Fibroblast of skin of back (primary cell): ENCODE data around the gene GNG12.

Source experiments
- DNase-seq: peaks from one replicate; pipeline ENCODE4 v3.0.0-alpha.2; 2013

The GNG12 gene

DNA sequence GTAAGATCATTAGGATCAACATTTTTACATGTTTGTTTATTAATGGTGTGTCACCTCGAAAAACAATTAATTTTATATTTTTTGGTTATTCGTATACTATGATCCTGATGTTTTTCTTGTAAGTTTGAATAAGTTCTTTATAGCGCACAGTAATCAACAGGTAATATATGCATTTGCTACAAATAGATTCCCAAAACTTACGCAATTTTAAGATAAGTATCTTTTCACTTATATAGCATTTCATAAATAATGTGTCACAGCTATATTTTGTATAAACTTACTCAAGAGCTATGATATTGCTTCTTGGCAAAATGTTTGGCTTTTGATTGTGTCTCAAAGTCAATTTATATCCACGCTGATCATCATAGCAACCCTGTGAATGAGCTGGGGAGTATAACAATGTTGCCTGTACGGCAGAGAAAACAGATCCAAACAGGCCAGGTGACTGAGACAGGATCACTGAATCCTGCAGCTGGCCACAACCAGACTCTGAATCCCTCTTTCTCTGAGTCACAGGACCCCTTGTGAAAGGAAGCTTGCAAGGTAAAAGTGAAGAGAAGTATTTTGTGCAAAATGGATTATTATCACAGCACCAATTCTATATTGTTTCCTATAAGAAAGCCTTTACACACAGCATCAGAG lies 48.6 kb downstream of the GNG12 start:
- no peak for DNase-seq

DNA sequence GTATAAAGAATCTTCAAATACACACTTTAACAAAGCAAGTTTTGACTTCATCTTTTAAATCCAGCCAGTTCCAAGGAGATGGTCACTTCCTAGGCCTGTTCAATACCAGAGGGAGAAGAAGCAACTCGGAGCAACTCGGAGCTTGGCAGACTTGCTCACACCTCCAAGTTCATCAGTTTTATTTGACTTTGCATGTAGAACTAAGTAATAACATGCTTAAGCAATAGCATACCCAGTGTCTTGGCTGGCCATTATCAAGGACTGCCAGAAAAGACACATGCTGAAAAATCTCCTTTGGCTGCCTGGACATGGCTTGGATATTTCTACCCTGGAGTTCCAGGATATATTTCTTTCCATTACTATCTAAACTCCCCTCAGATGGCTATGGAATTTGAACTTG lies 52.6 kb downstream of the GNG12 start:
- DNase-seq = no peak

DNA sequence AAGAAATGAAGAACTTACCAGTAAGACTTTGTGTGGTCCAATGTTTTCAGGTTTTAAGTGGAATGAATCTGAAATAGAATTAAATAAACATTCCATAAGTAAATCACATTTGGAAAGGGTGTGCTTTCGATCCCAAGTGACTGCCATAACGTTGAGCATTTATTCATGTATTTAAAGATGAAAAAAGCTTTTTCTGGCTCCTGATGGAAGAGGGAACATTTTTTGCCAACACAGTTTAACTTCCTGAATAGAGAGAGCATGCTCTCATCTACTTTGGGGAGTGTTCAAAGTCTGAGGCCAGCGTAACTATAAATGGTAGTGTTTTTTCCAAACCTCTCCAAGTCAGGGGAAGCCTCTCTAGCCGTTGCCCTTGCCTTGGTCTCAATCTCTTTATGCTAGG lies 55.8 kb downstream of the GNG12 start:
- peak; percentile 43 for DNase-seq

DNA sequence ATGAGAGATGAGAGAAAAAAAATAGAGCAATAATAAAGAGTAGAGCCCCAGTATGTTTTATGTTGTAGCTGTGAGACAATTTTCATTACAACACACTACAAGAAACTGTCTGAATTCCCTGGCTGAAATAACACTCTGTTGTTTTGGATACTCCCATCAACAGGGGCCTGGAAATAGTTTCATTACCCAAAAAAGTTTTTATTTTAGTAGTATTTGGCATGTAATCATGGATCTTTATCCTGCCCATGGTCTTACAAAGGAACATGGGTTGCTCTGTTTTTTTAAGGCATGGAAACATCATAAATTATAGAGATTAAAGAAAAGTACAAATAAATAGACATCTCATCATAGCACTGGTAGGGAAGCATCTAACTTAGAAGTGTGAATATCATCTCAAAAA lies 56.3 kb downstream of the GNG12 start:
- no peak for DNase-seq

DNA sequence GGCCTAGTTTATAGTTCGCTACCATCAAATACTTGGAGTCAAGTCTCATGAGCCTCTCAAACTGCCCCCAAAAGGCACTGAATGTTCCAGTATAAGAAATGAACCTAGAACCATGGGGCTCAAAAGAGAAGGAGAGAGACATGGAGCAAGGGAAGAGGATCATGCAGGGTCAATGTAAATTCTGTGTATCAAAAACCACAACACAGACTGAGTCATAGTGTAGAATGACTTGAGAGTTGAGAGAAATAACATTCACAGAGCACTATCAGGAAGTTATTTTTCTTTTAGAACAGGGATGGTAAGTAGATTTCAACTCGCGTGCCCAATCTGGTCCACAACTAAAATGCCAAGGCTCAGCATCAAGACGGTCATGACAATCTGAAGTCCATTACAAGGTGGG lies 59.8 kb downstream of the GNG12 start:
- no peak for DNase-seq

DNA sequence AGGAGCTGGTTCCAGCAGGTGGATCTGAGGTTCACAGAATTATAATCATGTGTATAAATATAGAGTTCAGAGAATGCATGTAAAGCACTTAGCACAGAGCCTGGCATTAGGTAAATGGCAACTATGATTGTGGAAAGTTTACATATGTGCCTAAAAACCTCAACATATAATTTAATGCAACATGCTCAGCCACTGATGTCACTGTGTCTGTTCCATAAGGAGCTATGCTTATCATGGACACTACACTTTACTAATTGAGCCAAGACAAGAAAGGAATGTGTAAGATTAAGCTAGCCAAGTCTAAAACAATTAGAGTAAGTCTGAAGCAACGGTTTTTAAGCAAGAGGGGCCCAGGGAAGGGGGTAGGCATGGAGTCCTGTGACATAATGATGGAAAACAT lies 61.5 kb downstream of the GNG12 start:
- no peak for DNase-seq

DNA sequence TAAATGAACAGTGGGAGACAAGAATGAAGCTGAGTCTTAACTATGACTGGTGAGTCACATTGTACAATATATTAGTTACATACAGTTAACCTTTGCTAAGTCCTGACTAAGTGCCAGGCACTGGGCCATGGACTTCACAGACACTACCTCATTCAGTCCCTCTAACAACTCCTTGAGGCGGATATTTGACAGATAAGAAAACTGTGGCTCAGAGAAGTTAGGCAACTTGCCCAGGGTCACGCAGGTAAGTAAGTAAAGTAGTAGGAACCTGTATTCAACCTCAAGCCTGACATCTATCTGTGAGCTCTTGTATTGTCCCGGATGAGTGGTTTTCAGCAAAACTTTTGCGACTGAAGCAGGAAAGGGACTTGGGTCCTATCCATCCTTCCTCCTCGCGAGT lies 62.1 kb downstream of the GNG12 start:
- peak; percentile 71 for DNase-seq

DNA sequence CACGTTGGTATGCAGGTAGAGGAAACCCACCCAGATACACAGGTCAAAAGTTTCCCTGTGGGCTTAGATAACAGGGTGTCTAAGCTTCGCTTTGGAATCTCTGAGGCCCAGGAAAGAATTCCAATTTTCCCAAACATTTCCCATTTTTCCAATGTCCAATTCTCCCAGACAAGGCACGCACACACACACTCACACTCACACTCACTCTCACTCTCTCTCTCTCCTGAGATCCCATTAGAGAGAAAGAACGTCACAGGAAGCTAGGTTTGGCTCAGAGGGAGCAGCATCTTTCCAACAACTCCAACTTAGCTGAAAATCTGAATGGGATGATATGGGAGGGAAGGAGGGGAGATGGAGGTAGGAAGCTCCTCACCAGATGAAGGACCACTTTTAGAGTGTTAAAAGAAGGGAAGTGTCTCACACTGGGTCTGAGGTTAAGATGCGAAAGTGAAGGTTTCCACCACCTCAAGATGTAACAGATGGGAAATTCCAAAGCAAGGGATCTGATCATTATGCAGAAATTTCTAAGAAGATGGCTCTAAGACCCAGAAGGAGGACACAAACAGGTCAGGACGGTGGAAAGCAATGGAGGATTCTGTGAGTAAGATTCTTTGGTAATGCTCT lies 63.5 kb downstream of the GNG12 start:
- no peak for DNase-seq

DNA sequence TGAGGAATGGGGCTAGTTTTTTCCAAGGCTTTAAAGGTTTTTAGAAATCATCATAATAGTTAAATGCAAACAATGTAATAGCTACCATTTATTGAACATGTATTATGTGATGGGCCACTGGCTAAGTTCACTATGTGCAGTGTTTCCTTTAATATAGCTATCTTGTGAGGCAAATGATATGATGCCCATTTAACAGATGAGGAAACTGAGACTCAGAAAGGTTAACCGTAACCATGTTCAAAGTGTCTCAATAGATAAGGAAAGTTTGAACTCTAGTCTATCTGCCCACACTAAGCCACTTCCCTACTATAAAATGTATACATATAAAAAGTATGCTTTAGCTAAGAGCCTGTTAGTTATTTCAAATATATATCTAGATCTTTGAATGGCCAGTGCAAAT lies 64.8 kb downstream of the GNG12 start:
- DNase-seq = no peak

DNA sequence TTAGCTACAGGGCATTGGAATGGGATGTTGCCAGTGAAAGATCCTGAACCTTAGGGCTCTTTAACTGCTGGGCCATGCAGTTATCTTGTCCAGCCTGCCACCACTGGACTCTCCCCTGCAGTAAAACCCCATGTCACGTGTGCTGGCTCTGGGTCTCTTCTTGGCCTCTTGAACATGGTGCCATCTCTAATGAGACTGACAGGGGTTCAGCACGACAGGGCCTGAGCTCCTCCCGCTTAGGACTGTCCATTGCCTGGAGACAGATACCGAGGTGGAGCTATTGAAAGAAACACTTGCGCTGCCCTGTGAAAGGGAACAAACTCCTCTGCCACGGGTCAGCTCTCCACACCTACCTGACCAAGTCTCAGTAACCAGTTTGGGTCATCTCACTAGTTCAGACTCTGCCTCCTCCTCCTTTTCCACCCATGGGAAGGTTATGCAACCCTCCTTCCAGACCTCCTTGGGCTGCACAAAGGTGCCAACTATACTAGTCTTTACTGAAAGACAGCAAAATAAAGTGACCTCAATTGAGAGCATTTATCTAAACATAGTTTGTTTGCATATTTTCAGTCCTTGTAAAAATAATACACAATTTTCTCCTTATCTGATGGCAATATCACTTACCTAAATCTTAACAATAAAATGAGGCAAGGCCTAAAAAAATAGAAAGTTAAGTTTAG lies 66.0 kb downstream of the GNG12 start:
- DNase-seq = no peak

DNA sequence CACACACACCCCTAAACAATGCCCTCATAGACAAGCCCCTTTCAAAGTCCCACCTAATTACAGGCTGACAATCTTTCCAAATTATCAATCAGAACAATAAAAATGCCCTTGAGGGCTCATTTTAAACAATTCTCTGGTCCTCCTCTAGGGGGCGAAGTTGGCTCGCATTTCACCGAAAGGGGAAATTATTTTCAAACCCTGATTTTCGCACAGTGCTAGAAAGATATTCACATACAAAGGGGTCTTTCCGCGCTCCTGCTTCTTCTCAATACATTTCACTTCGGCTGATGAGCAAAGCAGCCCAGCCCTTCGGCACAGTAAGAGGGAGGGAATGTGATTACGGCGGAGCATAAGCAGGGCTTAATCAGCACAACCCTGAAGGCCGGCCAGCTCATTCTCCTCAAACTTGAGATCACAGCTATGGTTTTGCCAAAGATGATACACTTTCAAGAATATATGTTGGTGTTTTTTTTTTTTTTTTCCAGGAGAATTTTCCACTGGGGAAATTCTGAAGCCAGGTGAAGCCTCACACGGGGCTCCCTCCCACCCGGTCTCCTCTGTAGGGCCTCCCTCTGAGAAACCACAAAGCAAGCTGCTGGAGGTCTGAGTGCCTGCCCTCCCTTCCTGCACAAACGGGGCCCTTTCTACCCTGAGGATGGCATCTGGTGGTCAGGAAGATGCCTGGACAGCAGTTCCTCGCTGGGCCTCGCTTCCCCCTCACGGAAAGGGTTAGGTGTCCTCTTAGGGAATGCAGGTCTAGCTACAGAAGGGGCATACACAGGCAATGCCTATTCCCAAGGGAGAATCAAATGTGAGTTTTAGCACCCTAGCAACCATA lies 66.9 kb downstream of the GNG12 start:
- peak; percentile 91 for DNase-seq

DNA sequence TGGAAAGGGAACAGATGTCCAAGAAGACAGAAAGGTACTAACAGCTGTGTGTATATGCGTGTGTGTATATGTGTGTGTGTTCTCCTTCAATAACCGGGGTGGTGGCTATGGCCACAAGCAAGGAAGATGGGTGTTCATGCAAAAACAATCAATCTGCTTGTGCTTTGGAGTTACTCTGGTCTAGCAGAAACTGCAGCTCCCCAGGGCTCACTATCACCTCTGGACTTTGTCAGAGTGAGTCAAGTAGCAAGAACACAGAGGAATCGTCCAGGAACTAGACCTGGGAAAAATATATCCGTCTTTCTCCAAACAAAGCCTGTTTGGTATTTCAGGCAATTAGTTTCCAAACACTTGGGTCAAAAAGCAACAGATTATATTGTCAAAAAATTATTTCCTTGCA lies 68.6 kb downstream of the GNG12 start:
- no peak for DNase-seq

DNA sequence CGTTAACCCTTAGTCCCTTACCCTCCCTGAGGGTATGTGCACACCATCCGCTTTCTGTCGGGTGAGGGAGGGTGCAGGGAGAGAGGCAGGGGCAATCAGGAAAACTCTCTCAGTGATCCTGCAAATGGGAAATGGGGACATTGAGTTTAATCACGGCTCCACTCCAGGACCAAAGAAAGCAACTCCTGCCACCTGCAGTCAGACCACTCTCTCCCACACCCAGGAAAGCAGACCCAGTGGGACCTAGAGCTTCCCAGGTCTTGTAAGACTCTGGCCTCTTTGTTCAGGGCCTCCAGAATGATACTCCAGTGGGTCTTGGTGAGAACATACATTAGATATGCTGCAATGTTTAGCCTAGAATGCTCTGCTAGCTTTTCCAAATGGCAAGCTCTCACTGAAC lies 71.5 kb downstream of the GNG12 start:
- DNase-seq = no peak

DNA sequence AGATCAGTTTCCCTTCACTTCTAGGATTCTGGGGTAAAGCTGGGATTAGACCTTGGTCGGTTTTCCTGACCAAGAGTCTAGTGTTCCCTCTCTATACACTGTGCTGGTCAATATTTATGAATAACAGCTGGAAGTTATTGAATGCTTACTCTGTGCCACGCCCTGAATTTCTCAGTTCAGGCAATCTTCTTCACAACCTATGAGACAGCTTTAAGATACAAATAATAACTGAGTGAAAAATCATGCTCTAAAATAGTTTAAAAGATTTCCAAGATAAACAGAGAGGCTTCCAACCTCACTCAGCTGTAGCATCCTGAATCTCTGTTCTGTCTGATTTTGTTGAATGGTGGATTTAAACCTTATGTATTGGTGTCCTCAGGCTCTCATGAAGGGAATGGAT lies 72.2 kb downstream of the GNG12 start:
- DNase-seq = no peak

DNA sequence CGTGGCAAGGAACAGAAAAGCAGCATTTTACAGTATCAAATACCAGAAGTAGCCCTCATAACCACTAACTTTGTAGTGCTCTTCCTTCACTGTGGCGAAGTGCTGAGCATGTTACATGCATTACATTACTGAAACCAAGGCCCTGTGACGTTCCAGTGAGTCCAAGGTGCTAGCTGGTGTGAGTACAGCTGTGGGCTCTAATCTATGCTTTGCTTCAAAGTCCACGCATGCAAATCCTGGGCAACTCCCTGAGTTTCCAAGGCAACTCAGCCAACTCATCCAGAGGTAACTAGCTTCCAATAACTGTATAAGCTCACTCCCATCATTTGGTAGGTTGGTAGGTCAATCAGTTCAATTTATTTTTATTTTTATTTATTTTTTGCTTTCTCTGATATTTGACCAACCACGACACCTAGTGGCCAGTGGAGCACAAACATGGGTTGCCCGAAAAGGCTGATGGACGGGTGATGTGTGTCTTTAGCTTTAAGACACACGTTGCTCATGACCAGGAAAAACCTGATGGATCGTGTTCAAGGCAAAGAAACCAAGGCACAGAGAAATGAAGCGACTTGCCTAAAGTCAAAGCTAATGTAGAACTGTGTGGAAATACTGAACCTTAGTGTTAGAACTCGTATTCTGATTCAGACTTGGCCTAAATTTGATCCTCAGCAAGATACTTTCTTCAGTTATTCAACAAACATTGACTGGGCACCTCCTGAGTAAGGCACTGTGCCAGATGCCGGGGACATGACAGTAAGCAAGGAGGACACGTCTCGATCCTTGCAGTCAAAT lies 73.0 kb downstream of the GNG12 start:
- peak; percentile 73 for DNase-seq

DNA sequence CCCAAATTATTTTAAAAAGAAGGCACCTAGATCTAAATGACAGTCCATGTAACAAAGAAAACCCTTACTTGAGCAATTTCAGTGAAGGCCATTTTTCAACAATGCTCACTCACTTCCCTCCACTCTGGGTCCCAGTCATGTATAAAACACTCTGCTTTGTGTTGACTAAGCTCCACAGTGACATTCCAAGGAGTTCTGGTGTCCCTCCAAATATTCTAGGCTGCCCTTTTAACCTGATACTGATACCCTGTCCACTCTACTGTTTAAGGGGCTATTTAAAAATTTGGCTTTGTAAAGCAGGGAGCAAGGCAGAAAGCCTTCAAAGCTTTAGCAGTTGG lies 73.6 kb downstream of the GNG12 start:
- peak; percentile 74 for DNase-seq

DNA sequence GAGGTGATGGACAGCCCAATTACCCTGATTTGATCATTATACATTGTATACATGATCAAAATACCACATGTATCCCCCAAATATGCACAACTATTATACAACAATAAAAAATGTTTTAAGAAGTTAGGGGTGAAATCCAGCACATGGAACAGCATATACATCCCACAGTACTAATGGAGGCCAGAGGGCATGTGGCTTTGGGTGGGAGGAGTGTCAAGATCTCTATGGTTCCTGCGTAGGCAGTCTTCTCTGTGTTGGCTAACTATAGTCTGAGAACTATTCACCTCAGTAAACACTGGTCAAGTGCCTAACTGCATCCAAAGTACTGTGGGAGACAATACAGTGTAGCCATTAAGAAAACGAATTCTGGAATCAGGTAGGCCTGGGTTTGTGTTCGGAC lies 74.2 kb downstream of the GNG12 start:
- no peak for DNase-seq

DNA sequence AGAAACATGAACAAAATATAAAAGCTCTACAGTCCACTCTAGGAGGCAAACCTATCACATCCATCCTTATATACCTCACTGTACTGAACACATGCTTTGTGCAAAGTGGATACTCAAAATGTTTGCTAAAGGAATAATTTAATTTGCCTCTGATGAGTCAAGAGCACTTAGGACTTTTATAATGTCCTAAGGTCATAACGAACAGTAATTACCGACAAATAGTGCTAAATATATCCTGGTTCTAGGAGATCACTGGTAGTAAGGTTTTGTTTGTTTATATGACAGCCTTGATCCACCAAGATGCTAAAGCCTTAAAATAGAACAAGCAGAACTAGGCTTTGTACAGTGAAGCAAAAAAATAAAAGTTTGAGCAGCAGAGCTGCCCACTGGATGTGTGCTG lies 77.6 kb downstream of the GNG12 start:
- no peak for DNase-seq

DNA sequence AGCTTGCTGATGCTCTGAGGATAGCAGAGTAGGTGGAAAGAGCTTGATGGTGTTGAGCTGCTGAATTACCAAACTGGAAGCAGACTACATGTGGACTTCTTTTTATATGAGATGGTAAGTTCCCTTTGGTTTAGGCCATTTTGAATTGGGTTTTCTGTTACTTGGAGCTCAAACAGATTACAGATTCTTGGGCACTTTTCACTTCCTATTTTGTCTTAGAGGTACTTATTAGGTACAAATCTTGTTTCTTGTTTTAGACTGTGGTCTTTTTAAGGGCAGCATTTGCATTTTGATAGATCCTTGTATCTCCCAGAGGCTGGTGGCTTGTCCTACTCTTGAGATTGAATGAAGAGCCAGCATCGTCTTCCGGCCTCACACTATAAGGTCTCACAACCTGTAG lies 78.1 kb downstream of the GNG12 start:
- no peak for DNase-seq

DNA sequence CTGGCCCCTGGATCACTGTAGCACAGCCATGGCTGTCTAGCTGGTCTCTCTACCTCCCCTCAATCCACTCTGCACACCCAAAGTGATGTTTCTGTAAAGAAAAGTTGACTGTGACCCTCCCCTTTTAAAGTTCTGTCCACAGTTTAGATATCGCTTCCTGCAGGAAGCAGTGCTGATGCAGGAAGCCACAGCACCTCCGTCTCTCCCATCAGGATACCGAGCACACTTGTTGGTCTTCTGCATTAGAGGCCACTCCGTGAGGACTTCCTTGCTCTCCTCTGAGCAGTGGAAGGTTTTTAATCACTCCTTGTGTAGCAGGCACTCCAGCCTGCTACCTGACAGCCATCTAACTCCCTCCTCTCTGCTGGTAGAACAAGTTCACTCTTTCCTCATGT lies 78.7 kb downstream of the GNG12 start:
- DNase-seq = no peak

DNA sequence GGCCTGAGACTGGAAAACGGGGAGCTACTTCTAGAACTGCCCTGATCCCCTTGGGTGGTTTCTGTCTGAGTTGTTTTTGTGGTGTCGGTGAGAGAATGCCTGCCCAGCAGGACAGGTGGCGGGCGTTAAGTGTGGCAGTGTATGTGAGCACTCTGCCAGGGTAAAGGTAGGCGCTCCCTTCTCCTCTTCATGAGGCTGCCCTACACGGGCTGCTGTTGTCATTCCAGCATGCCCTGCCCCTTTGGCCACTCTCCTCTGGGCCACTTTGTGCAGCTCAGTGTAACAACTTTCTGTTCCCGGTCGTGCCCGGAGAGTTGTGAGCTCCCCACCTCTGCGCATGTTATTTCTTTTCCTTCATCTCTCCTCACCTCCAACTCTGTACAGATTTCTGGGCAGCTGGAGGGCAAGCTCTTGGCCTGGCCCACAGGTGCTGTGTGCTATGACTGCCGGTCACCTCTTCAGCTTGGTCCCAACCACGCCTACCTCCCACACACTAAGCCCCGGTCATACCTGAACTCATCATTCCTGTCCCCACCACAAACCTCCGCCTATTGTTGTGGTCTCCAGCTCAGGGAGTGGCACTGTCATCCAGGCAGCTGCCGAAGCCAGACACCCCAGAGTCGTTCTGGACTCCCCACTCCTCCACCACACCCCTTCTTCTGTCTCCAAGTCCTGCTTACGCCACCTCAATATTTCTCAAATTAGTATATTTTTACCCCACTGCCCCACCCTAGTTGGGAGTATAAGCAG lies 79.3 kb downstream of the GNG12 start:
- no peak for DNase-seq

DNA sequence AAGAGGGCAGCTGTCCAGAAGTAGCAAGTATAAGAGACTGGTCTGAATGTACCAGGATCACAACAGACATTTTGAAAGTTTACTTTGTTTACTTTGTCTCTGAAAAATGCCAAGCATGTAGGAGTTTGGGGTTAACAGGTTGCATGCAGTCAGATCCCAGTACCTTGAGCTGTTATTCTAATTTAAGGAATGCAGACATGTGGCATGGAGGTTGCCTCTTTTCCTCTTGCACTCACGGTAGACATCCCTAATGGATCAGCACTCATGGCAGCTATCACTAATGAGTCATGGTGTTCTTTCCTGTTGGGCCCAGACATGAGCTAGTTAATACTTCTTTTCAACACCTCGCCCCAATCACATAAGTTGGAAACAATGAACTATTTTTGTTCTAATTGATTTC lies 81.0 kb downstream of the GNG12 start:
- peak; percentile 38 for DNase-seq
